PC-3 (cell line): ENCODE results near the gene CLCF1. TPM values are rescaled to one million over a fixed set of nuclear protein-coding genes. Genes with fewer than 3 reads are reported as not detected.

Experiments
- ATAC-seq: fragments of 200-7000 bp; cut with Tn5 transposase; 2 replicates; pipeline ENCODE4 v1.9.1; 2020; ENCODE audit warnings: mild to moderate bottlenecking, moderate library complexity
- BruUV-seq: library from RNA; stranded (reverse); fragments of 400-500 nt; replicated peaks from 2 replicates; lab custom pipeline; 2021; lab: Mats Ljungman, UMichigan
- CTCF ChIA-PET: fragments of 300-600 bp; sonication (Branson Sonifier 250); formaldehyde crosslinking; loops from one replicate; lab custom pipeline; 2022; ENCODE audit warnings: antibody characterized with exemption; lab: Charles Lee
- POLR2A ChIA-PET: fragments of 300-600 bp; sonication (Branson Sonifier 250); formaldehyde crosslinking; loops from one replicate; lab custom pipeline; 2022; ENCODE audit warnings: antibody characterized with exemption; ENCODE audit not compliant: unreplicated experiment; lab: Charles Lee
- DNase-seq: peaks from one replicate; pipeline ENCODE4 v3.0.0-alpha.2; 2015
- H2AFZ ChIP-seq: fragments of 300-600 bp; sonication (generic); 2 replicates; pipeline ENCODE4 v1.6.0; 2016; ENCODE audit warnings: antibody characterized with exemption, low read length
- H3F3A ChIP-seq: fragments of 300-600 bp; sonication (generic); one replicate; pipeline ENCODE4 v1.6.0; 2017; ENCODE audit warnings: antibody characterized with exemption, low read length, control low read depth, mild to moderate bottlenecking; ENCODE audit not compliant: unreplicated experiment
- H3K27ac ChIP-seq: fragments of 300-600 bp; sonication (generic); 2 replicates; pipeline ENCODE4 v1.5.1; 2016; ENCODE audit warnings: mild to moderate bottlenecking, low read length
- H3K27me3 ChIP-seq: fragments of 300-600 bp; sonication (generic); 2 replicates; pipeline ENCODE4 v1.6.1; 2016; ENCODE audit warnings: low read length, mixed read lengths
- H3K36me3 ChIP-seq: fragments of 300-600 bp; sonication (generic); 2 replicates; pipeline ENCODE4 v1.6.1; 2016; ENCODE audit warnings: low read depth, mixed run types, low read length, mixed read lengths
- H3K4me1 ChIP-seq: fragments of 300-600 bp; sonication (generic); 2 replicates; pipeline ENCODE4 v1.5.1; 2016; ENCODE audit warnings: low read length; ENCODE audit not compliant: insufficient read depth
- H3K4me2 ChIP-seq: fragments of 300-600 bp; sonication (generic); 2 replicates; pipeline ENCODE4 v1.6.0; 2016; ENCODE audit warnings: low read length
- H3K4me3 ChIP-seq: fragments of 300-600 bp; sonication (generic); 2 replicates; pipeline ENCODE4 v1.5.1; 2016; ENCODE audit warnings: mild to moderate bottlenecking, low read length, mixed read lengths
- H3K79me2 ChIP-seq: fragments of 300-600 bp; sonication (generic); 2 replicates; pipeline ENCODE4 v1.6.1; 2017; ENCODE audit warnings: low read length, mixed read lengths
- H3K9ac ChIP-seq: fragments of 300-600 bp; sonication (generic); 2 replicates; pipeline ENCODE4 v1.6.0; 2016; ENCODE audit warnings: mild to moderate bottlenecking, low read length
- H3K9me2 ChIP-seq: fragments of 300-600 bp; sonication (generic); replicated peaks from 2 replicates; pipeline ENCODE4 v1.6.1; 2016; ENCODE audit warnings: mixed run types, low read length, mixed read lengths
- H3K9me3 ChIP-seq: fragments of 300-600 bp; sonication (generic); 2 replicates; pipeline ENCODE4 v1.6.1; 2016; ENCODE audit warnings: low read length, mixed read lengths
- H4K20me1 ChIP-seq: fragments of 300-600 bp; sonication (generic); 2 replicates; pipeline ENCODE4 v1.6.1; 2016; ENCODE audit warnings: low read length, mixed read lengths
- EZH2 ChIP-seq: fragments of 300-600 bp; sonication (generic); IDR thresholded peaks from one replicate; pipeline ENCODE4 v1.6.1; 2017; ENCODE audit warnings: antibody characterized with exemption, mild to moderate bottlenecking, low read length; ENCODE audit not compliant: unreplicated experiment
- EZH2phosphoT487 ChIP-seq: fragments of 300-600 bp; sonication (generic); IDR thresholded peaks from 2 replicates; pipeline ENCODE4 v1.6.1; 2018; ENCODE audit warnings: mild to moderate bottlenecking, antibody characterized with exemption, low read length, borderline replicate concordance
- intact Hi-C: fragments of 100-400 bp; cut with micrococcal nuclease; formaldehyde crosslinking; loops from 2 replicates; pipeline ENCODE4 v1.9.0; 2023
- total RNA-seq: library from RNA; depleted of rRNA; stranded (reverse); fragments of >200 nt; gene quantifications from 2 replicates; pipeline ENCODE4 v1.2.3, GENCODE V29; 2014
- TF ChIP-seq, protein P1 (sequence below): fragments of 300-600 bp; sonication (generic); conservative IDR thresholded peaks from 2 replicates; pipeline ENCODE4 v1.5.1; 2017; ENCODE audit warnings: antibody characterized with exemption, low read depth, mild to moderate bottlenecking, low read length

The CLCF1 gene
- total RNA-seq, 1 experiment from 2014 or later: 48.3 TPM

DNA sequence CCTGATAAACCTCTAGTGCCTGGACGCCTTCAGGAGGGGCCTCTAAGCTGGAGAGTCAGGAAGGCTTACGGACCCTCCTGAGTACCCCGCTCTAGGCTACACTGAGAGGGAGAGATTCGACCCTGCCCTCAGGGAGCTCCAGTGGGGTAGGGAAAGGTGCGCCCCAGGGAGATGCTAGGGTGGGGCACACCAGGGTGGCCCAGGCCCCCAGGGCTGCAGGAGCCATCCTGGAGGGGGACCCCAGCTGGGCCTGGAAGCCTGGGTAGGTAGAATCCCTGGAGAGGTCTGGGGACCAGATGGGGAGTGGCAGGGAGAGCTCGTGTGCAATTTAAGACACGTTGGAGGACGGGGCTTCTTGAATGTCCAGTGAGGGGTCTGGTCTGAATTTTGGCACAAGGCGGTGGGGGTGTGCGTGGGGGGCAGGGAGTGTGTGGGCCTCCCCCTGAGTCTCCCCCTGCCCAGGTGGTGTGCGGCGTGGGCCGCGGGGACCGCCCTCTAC is 46.8 kb upstream of the CLCF1 start:
- TF ChIP-seq, protein P1, sequence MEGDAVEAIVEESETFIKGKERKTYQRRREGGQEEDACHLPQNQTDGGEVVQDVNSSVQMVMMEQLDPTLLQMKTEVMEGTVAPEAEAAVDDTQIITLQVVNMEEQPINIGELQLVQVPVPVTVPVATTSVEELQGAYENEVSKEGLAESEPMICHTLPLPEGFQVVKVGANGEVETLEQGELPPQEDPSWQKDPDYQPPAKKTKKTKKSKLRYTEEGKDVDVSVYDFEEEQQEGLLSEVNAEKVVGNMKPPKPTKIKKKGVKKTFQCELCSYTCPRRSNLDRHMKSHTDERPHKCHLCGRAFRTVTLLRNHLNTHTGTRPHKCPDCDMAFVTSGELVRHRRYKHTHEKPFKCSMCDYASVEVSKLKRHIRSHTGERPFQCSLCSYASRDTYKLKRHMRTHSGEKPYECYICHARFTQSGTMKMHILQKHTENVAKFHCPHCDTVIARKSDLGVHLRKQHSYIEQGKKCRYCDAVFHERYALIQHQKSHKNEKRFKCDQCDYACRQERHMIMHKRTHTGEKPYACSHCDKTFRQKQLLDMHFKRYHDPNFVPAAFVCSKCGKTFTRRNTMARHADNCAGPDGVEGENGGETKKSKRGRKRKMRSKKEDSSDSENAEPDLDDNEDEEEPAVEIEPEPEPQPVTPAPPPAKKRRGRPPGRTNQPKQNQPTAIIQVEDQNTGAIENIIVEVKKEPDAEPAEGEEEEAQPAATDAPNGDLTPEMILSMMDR: no peak
- TF ChIP-seq EZH2phosphoT487: no peak
- TF ChIP-seq EZH2: no peak
- intact Hi-C loops: no loop called here
- H3K27me3 ChIP-seq: no peaks in the 10 kb centered on the region
- H3K9me3 ChIP-seq: no peaks in the 10 kb centered on the region
- no peaks in the 10 kb centered on the region for H4K20me1 ChIP-seq
- CTCF ChIA-PET: interaction anchor here (1.7 kb wide), 1 partner anchor 18 kb away, joined by 6 read pairs; the partner anchor contains the start of gene PPP1CA
- H3K4me3 ChIP-seq: peak overlapping the region; percentile 73
- no peak for ATAC-seq
- POLR2A ChIA-PET: interaction anchor here (1.2 kb wide), 1 partner anchor 19 kb away, joined by 5 read pairs; the partner anchor contains the start of gene PPP1CA
- no TSS peak for BruUV-seq
- no peak for DNase-seq
- H3K79me2 ChIP-seq: no peaks in the 10 kb centered on the region
- H3K4me1 ChIP-seq: peaks cover 13% of the 10 kb centered on the region; the same call in 1 of the 2 replicates
- no peaks in the 10 kb centered on the region for H3K9me2 ChIP-seq
- H3F3A ChIP-seq: no peaks in the 10 kb centered on the region
- no peaks in the 10 kb centered on the region for H3K36me3 ChIP-seq
- no peak overlapping the region for H3K27ac ChIP-seq
- H2AFZ ChIP-seq: peak overlapping the region; percentile 85; the same call in 1 of the 2 replicates
- peak overlapping the region; percentile 90 for H3K4me2 ChIP-seq
- H3K9ac ChIP-seq: peak overlapping the region; percentile 62; the same call in 1 of the 2 replicates

DNA sequence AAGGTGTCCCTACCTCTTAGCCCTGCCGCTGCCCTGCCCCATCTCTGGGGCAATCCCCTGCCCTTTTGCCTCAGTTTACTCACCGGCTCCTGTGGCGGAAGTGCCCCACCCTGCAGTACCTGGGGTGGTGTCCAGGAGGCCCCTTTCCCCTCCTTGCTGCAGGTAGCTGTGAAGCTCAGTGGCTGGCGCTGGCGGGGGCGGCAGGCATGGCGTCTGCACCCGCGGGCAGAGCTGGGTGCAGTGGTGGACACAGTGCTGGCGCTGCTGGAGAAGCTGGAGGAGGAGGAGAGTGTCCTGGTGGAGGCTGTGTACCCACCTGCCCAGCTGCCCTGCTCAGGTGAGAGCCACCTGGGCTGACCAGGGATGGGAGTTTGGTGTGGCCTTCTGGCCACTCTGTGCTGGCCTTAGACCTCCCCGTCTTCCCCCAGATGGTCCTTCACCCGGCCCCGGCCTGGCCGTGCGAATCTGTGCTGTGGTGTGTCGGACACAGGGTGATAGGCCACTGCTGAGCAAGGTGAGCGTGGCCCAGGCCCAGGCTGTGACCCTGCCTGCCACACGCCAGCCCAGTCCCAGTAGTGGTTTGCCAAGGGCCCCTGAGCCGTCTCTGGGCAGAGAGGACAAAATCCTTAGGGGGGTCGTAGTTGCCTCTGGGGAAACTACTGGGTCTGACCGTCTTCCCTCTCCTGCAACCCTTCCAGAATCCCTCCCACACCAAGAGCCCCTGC is 46.1 kb upstream of the CLCF1 start:
- DNase-seq (no peak), ATAC-seq (no peak)
- no peaks in the 10 kb centered on the region for H3F3A ChIP-seq
- H3K4me3 ChIP-seq: no peak overlapping the region
- no peaks in the 10 kb centered on the region for H4K20me1 ChIP-seq
- intact Hi-C loops: no loop called here
- no peak overlapping the region for H3K9ac ChIP-seq
- H2AFZ ChIP-seq: no peak overlapping the region
- BruUV-seq: TSS peak; percentile 45
- CTCF ChIA-PET: interaction anchor here (1.7 kb wide), 1 partner anchor 18 kb away, joined by 6 read pairs; the partner anchor contains the start of gene PPP1CA
- no peaks in the 10 kb centered on the region for H3K36me3 ChIP-seq
- H3K79me2 ChIP-seq: no peaks in the 10 kb centered on the region
- H3K4me2 ChIP-seq: no peak overlapping the region
- H3K9me2 ChIP-seq: no peaks in the 10 kb centered on the region
- no peak overlapping the region for H3K27ac ChIP-seq
- H3K27me3 ChIP-seq: no peaks in the 10 kb centered on the region
- TF ChIP-seq EZH2phosphoT487 (no peak), EZH2 (no peak)
- TF ChIP-seq, protein P1: no peak
- H3K9me3 ChIP-seq: no peaks in the 10 kb centered on the region
- POLR2A ChIA-PET: interaction anchor here (0.5 kb wide), 1 partner anchor 13 kb away, joined by 4 read pairs; no protein-coding TSS in a partner anchor
- H3K4me1 ChIP-seq: peaks cover 13% of the 10 kb centered on the region; the same call in 1 of the 2 replicates
